NT2/D1 (cell line): ENCODE data around the gene OR10K2.

Experiments
- SUZ12 ChIP-seq: IDR thresholded peaks from 2 replicates; pipeline ENCODE4 v1.6.1; 2011; ENCODE audit not compliant: insufficient read length, insufficient read depth; ENCODE audit errors: extremely low read depth
- YY1 ChIP-seq: IDR thresholded peaks from 2 replicates; pipeline ENCODE4 v1.6.1; 2011; ENCODE audit not compliant: insufficient read length, insufficient read depth
- ZNF274 ChIP-seq: IDR thresholded peaks from 2 replicates; pipeline ENCODE4 v1.6.1; 2011; ENCODE audit warnings: mild to moderate bottlenecking, low read depth, low read length

DNA sequence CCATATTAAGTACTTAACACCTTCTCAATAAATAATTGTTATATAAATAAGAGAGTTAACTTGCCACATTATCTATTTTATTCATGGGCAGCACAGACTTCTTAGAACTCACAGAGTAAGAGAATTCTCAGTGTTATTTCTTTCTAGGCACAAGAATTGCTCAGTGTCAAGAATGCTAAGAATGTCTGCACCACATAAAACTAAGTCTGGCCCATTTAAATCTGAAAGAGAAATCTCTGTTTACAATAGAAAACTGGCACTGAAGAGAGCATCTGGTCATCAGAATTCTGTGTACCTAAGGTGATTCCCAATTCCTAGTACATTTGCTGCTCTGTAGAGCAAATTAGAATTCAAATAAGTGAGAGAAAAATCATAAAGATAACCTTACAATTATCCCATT, 3.8 kb downstream of the OR10K2 start:
- TF ChIP-seq ZNF274 (no peak), YY1 (no peak), SUZ12 (no peak)
